HL-60 (cell line): ENCODE results near the gene MAD1L1.
"Not testable (repeated sequence)": the region's sequence is repeated elsewhere in the genome, so short reads cannot be mapped to it uniquely, and the experiment has no call there.

ENCODE experiments used
- DNase-seq, 2 experiments: peaks; one replicate each; pipeline ENCODE4 v3.0.0-alpha.2; 2010 to 2020; ENCODE audit warnings: low read depth in 1 of 2, low spot score in 1 of 2
- H3K27ac ChIP-seq: fragments of 250-450 bp; sonication (Bioruptor Pico); replicated peaks from 2 replicates; pipeline ENCODE4 v1.5.1; 2020; ENCODE audit warnings: mild to moderate bottlenecking, moderate library complexity
- H3K27me3 ChIP-seq: fragments of 250-450 bp; sonication (Bioruptor Pico); 2 replicates; pipeline ENCODE4 v1.5.1; 2021; ENCODE audit warnings: mild to moderate bottlenecking, moderate library complexity; ENCODE audit not compliant: insufficient read depth, poor library complexity, severe bottlenecking
- H3K4me3 ChIP-seq: replicated peaks from 2 replicates; pipeline ENCODE4 v1.5.1; 2011; ENCODE audit warnings: mild to moderate bottlenecking, control low read depth, low read length; ENCODE audit not compliant: insufficient read depth
- CTCF ChIP-seq: IDR thresholded peaks from one replicate; pipeline ENCODE4 v1.5.1; 2011; ENCODE audit warnings: low read length, control low read depth, inconsistent platforms; ENCODE audit not compliant: insufficient read depth
- GABPA ChIP-seq: IDR thresholded peaks from 2 replicates; pipeline ENCODE4 v1.6.1; 2012; ENCODE audit warnings: low read depth
- POLR2AphosphoS5 ChIP-seq: IDR thresholded peaks from 2 replicates; pipeline ENCODE4 v1.6.1; 2012; ENCODE audit warnings: low read depth
- SPI1 ChIP-seq: IDR thresholded peaks from 2 replicates; pipeline ENCODE4 v1.6.1; 2012; ENCODE audit warnings: low read depth, mild to moderate bottlenecking, borderline replicate concordance
- TF ChIP-seq, protein P1 (sequence below): IDR thresholded peaks from 2 replicates; pipeline ENCODE4 v1.6.1; 2012; ENCODE audit warnings: low read depth; ENCODE audit not compliant: insufficient replicate concordance

MAD1L1 gene

GRCh38 chr7:1970895-1971294 is 261.9 kb downstream of the MAD1L1 start:
- TF ChIP-seq POLR2AphosphoS5 (no peak), SPI1 (no peak), CTCF (no peak), GABPA (no peak)
- TF ChIP-seq, protein P1, sequence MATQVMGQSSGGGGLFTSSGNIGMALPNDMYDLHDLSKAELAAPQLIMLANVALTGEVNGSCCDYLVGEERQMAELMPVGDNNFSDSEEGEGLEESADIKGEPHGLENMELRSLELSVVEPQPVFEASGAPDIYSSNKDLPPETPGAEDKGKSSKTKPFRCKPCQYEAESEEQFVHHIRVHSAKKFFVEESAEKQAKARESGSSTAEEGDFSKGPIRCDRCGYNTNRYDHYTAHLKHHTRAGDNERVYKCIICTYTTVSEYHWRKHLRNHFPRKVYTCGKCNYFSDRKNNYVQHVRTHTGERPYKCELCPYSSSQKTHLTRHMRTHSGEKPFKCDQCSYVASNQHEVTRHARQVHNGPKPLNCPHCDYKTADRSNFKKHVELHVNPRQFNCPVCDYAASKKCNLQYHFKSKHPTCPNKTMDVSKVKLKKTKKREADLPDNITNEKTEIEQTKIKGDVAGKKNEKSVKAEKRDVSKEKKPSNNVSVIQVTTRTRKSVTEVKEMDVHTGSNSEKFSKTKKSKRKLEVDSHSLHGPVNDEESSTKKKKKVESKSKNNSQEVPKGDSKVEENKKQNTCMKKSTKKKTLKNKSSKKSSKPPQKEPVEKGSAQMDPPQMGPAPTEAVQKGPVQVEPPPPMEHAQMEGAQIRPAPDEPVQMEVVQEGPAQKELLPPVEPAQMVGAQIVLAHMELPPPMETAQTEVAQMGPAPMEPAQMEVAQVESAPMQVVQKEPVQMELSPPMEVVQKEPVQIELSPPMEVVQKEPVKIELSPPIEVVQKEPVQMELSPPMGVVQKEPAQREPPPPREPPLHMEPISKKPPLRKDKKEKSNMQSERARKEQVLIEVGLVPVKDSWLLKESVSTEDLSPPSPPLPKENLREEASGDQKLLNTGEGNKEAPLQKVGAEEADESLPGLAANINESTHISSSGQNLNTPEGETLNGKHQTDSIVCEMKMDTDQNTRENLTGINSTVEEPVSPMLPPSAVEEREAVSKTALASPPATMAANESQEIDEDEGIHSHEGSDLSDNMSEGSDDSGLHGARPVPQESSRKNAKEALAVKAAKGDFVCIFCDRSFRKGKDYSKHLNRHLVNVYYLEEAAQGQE, result no peak
- Histone ChIP-seq H3K4me3 (no peak overlapping the region), H3K27me3 (no peaks in the 10 kb centered on the region), H3K27ac (no peak overlapping the region)
- no peak for DNase-seq

DNA sequence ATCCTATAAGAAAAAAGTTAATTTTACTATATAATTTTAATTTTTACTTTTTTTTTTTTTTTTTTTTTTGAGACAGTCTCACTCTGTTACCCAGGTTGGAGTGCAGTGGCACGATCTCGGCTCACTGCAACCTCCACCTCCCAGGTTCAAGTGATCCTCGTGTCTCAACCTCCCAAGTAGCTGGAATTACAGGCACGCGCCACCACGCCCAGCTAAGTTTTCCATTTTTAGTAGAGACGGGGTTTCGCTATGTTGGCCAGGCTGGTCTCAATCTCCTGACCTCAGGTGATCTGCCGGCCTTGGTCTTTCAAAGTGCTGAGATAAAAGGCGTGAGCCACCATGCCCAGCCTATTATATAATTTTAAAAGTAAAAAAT is 262.5 kb downstream of the MAD1L1 start:
- not testable (repeated sequence) for H3K4me3 ChIP-seq, H3K27ac ChIP-seq, H3K27me3 ChIP-seq, DNase-seq

- TF ChIP-seq POLR2AphosphoS5 (no peak), SPI1 (no peak), GABPA (no peak), CTCF (no peak)
- TF ChIP-seq, protein P1, result no peak
- DNase-seq, result no peak
- H3K27ac ChIP-seq, result no peak overlapping the region
These were observed 263.1 kb downstream of the MAD1L1 start for GRCh38 chr7:1969459-1970284.

DNA sequence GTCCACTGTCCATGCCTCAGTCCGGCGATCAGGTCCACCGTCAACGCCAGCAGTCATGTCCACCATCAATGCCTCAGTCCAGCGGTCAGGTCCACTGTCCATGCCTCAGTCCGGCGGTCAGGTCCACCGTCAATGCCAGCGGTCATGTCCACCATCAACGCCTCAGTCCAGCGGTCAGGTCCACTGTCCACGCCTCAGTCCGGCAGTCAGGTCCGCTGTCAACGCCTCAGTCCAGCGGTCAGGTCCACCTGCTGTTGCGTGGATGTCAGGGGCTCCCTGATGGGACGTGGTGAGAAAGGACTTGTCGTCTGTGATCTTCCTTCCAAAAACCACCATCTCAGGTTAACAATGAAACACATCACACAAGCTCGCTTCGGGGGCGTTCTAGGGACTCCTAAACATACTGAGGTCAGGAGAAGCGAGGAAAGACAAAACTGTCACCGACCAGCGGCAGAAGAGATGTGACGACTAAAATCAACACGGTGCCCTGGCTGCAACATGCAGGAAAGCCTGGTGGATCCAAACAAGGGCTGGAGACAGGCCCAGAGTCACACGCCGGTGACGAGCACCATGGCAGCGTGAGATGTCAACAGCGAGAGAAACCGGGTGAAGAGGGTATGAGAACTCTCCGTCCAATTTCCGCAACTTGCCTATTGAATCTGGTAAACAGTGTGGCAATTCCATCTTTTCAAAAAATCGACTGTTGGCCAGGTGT is 264.2 kb downstream of the MAD1L1 start:
- no peak overlapping the region for H3K4me3 ChIP-seq
- DNase-seq, result no peak
- TF ChIP-seq GABPA (no peak), CTCF (no peak), SPI1 (no peak), POLR2AphosphoS5 (no peak)
- TF ChIP-seq, protein P1, result no peak
- no peaks in the 10 kb centered on the region for H3K27me3 ChIP-seq
- H3K27ac ChIP-seq, result no peak overlapping the region

More at GRCh38 chr7:1969459-1970284, 263.1 kb downstream of the MAD1L1 start:
- H3K4me3 ChIP-seq, result no peak overlapping the region
- H3K27me3 ChIP-seq, result no peaks in the 10 kb centered on the region
